GM21576 (cell line): ENCODE results near the gene SPATA1.
A peak's percentile ranks its signal among the peaks of the same experiment; 100 is the strongest.

ENCODE experiments used
- ATAC-seq: cut with Tn5 transposase; IDR thresholded peaks from one replicate; pipeline ENCODE4 v1.9.1; 2021; ENCODE audit warnings: mild to moderate bottlenecking, moderate library complexity; ENCODE audit not compliant: unreplicated experiment

The SPATA1 gene

DNA sequence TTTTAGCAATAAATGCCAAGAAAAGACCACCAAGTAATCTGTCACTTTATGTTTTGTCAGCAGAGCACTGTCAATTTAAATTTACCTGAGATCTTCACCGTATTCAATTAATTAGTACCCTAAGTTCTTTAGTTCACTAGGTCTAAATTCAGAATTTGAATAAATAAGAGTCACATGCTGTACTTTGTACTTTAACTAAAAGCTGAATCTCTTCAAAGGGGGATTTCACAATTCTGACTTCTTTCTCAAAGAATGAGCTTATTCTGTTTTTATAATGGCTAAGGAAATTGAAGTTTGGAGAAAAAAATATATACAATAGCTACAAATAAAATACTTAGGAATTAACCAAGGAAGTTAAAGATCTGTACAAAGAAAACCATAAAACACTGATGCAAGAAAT, 2.3 kb downstream of the SPATA1 start:
- ATAC-seq = no peak

GRCh38 chr1:84509029-84509428, 2.8 kb downstream of the SPATA1 start:
- no peak for ATAC-seq

DNA sequence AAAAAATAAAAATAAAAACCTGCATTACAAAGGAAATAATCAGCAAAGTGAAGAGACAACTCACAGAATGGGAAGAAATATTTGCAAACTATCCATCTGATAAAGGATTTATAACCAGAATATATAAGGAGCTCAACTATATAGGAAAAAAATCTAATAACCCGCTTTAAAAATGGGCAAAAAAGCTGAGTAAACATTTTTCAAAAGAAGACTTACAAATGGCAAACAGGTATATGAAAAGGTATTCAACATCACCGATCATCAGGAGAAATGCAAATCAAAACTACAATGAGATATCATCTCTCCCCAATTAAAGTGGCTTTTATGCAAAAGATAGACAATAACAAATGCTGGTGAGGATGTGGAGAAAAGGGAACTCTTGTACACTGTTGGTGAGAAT, 4.0 kb downstream of the SPATA1 start:
- ATAC-seq = no peak

DNA sequence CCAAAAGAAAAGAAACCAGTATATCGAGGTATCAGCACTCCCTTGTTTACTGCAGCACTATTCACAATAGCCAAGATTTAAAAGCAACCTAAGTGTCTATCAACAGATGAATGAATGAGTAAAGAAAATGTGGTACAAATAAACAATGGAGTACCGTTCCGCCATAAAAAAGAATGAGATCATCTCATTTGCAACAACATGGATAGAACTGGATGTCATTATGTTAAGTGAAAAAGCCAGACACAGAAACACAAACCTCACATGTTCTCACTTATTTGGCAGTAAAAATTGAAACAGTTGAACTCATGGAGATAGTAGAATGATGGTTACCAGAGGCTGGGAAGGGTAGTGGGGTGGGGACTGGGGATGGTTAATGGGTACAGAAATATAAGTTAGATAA, 4.5 kb downstream of the SPATA1 start:
- ATAC-seq = no peak

- ATAC-seq = no peak
These were observed 18.4 kb downstream of the SPATA1 start for GRCh38 chr1:84524590-84524989.

- ATAC-seq = no peak
These were observed 19.6 kb downstream of the SPATA1 start for GRCh38 chr1:84525779-84526178.

DNA sequence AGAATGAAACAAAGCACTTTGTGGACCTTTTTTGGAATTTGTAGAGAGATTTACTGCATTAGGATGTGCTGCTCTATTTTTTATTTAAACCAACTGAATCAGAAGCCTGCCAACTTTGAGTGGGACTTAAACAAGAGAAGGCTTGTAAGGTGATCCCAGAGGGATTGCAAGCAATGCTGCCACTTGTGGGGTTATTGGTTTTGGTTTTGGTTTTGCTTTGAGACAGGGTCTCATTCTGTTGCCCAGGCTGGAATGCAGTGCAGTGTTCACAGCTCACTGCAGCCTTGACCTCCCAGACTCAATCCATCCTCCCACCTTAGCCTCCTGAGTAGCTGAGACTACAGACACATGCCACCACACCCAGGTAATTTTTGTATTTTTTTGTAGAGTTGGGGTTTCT, 32.4 kb downstream of the SPATA1 start:
- no peak for ATAC-seq

GRCh38 chr1:84539972-84540371, 33.8 kb downstream of the SPATA1 start:
- no peak for ATAC-seq

GRCh38 chr1:84540759-84541158, 34.6 kb downstream of the SPATA1 start:
- ATAC-seq = no peak

DNA sequence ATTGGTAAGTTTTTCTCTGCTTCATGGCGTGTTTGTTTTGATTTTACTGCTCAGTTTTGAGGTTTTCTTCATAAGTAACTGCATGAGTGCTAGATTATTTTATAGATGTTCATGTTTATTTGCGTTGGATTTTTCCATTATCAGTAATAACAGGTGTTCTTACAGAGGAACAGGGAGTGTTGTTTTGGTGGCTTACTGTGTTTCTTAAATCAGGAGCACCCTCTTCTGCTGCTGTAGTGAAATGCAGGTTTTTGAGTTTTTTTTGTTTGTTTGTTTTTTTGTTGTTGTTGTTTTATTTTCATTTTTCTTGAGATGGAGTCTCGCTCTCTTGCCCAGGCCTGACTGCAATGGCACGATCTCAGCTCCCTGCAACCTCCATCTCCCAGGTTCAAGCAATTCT, 35.5 kb downstream of the SPATA1 start:
- no peak for ATAC-seq

DNA sequence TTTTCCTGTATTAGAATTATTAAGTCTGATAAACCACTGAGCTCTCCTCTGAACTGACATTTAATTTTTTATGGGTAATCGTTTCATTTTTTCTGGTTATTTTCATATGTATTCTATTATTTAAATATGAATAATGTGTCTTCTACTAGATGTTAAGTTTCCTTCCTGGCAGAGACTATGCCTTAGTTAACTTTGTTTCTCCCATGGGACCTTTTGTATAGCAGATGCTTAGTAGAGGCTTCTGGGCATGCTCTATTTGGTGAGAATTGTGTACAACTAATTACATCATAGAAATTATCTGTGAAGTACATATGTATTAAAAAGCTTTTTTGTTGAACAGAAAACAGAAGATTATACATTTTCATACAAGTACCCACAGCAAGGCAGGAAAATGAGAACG, 44.6 kb downstream of the SPATA1 start:
- ATAC-seq = no peak

DNA sequence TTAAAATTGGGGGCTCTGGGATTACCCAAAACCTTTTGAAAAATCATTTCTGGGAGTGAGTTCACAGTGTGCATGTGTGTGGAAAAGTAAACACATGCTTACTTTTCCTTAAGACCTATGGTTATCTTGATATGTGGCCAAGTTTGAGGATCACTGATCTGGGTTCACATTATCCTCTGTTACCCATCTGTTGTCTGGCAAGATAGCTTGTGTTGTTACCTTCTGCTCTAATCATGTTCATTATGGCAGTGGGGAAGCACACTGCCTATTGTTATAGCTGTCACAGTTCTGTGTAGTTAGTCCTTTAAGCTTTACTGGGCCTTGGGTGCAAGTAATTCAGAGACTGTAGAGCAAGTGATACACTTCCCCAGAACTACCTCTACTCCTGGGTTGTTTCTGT, 63.0 kb downstream of the SPATA1 start:
- no peak for ATAC-seq

DNA sequence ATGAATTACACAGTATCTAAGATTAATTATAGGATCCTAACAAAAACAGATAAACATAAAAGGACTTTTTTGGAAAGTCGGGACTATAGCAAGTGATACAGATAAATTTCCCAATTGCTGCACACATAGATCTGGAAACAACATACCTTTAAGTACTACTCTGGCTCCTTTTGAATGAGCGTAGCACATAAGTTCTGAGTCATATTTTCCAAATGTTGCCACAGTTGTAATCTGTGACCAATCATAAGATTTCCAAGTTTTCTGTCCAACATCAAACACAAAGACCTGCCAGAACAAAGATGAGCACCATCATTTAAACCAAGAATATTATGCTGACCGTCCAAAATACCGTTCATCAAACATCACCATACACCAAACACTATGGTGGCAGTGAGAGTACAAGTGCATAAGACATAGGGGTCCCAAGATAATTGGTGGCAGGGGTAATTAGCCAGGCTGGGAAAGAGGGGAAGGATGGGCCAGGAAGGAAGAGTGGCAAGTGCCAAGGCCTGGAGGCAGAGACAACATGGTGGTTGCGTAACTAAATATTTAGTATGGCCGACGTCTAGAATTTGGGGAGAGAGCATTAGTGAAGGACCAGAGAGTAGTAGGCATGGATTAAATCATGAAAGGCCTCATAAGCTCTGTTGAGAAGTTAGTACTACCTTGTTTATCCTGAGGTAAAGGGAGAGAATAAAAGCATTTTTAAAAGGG, 64.4 kb downstream of the SPATA1 start:
- ATAC-seq = no peak

DNA sequence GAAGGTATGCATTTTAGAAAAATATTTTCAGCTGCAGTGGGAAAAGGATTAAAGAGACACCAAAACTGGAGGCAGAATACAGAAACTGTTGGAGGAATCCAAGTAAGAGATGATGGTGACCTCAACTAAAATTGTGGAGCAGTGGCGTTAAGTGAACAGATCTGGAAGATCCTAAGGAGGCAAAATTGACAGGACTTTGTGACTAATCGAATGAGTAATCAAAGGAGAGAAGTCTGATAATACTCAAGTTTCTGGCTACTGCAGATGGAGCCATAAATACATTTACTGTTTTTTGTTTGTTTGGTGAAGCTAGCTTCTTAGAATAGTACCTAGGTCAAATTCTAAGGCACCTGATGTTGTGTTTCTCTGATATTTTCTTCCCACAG, 65.0 kb downstream of the SPATA1 start:
- ATAC-seq = no peak

DNA sequence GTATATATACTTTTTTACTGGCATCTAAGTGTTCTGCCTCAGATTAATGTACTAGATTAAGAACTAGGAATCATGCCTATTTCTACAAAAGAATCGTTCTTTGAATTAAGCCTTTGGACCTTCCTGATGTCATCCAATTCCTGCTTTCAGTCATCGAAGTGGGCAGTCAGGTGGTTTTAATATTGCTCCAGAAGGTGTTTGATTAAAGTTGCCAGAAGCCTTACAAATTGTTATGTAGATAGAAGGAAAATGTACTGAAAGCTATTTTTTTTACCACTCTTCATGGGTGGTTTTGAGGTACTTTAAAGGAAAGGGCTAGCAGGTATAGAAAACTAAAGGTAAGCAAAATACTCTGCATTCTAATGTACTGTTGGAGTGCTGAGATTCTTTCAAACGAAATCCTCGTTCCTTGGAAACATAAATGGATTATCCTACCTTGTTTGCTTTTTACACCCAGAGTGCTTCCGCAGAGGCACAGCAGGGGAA, 67.3 kb downstream of the SPATA1 start:
- no peak for ATAC-seq

- peak; percentile 86 for ATAC-seq
These were observed 68.0 kb downstream of the SPATA1 start, which contains the start of gene CTBS for GRCh38 chr1:84573967-84574842. Gene CTBS (minus strand): TSS chr1:84574440. CDS start chr1:84574415, 25 bp downstream.

GRCh38 chr1:84574936-84575335, 68.8 kb downstream of the SPATA1 start:
- ATAC-seq = no peak

- ATAC-seq = no peak
These were observed 75.5 kb downstream of the SPATA1 start for GRCh38 chr1:84581648-84582047.

- ATAC-seq = no peak
These were observed 76.8 kb downstream of the SPATA1 start for GRCh38 chr1:84582802-84583587.

DNA sequence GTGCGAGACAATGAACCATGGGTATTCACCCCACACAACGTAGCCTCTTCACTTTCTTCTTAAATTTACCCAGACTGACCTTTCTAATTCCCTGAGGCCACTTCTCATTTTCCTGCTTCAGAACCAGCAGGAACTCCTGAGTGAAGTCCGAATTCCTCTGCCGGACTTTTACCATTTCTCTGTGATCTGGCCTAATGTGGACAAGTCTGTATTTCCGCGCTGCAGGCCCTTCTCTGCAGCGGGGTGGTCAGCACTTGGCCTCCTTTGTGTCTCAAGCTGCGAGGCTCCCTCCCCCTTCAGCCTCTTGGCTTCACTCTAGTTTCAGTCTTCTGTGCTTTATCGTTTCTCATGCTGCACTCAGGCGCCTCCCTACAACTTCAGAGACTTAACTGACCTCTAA, 77.5 kb downstream of the SPATA1 start:
- ATAC-seq = peak; percentile 21

GRCh38 chr1:84584126-84584525, 77.9 kb downstream of the SPATA1 start:
- ATAC-seq = peak; percentile 42
